8988T (cell line): ENCODE data around the gene AKAP12.

Source experiments
- DNase-seq: peaks from one replicate; pipeline ENCODE4 v3.0.0; 2011

AKAP12 gene

DNA sequence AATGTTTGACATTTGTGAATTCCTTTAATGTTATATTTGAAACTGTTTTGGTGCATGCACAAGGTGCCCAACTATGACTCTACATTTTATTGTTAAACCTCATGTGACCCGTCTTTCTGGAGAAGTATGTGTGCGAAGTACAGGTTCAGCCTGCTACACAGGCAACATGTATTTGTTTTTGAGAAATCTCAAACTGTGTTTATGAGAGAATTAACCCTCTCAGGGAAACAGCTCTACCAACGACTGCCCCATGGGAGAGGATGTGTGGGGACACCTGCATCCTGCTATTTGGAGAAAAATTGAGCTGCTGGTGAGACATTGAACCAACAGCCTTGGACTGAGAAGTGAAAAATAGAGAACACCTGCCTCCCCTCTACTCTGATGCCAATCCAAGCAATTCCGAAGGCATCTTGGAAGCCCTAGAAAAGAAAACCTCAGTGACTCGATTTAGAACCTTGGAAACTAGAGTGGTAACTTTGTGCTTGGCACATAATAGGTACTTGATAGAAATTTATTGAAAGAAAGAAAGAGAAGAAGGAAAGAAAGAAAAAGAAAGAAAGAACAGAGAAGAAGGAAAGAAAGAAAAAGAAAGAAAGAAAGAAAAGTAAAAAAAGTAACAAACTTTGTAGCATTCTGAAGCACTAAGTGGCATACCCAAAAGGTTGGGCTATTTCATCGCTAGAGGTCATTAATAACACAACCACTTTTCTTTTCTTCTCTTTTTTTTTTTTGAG, 2.9 kb upstream of the AKAP12 start:
- no peak for DNase-seq

- DNase-seq: no peak
These were observed 394 bp downstream of the AKAP12 start for GRCh38 chr6:151240036-151240685.

DNA sequence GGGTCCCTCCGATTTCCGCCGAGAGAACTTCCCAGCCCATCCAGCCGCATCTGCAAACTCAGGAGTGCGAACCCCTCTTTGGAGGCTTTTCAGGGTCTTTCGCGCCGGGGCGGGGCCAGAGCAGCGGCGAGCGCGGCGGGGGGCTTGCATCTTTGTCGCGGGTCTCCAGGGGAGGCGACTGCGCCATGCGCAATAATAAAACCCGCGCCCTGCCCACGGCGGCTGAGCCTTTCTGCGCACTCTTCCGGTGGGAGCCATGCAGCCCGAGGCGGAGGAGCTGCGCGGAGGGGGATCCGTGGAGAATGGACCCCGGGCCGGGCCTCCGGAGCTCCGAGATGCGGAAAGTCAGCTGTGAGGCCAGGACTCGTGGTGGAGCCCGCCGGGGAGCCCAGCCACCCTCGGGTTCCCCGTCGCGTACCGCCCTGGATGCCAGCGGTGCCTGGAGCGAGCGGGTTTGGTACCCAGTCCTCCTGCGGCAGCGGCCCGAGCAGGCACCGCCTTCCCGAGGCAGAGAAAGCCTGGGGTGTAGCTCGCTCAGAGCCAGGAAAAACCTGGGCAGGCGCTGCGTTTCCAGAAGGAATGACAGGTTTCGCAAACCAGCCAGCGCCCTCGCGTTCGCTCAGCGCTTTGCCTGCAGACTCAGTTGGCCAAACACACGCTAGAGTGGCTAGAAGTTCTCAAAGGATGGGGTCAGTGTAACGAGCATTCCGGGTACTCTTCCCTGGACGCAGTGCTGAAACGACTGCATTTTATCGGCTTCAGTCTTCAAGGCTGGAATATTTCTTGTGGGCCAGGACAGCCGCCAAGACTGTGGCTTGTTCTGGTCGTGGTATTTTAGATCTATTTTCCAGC, 1.2 kb downstream of the AKAP12 start:
- DNase-seq: peak; percentile 92

GRCh38 chr6:151241853-151242252, 2.1 kb downstream of the AKAP12 start:
- DNase-seq: no peak

DNA sequence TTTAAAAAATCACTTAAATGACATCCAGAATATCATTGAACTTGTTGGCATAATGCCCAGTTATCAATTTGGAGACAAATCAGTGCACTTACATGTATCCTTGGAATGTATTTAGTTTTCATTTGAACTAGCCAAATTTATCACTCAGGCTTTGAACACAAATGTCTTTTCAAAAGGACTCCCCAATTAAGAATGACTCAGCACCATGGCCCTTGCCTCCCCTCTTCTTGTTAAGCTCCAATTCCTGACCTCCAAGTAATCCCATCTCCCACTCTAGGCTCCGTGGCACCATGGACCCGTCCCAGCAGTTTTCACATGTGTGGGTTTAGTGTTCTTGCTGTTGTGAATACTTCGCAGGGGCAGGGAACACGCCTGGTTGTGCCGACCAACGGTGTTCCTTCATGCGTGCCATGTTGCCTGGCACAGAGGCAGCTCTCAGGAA, 2.7 kb downstream of the AKAP12 start:
- DNase-seq: no peak

DNA sequence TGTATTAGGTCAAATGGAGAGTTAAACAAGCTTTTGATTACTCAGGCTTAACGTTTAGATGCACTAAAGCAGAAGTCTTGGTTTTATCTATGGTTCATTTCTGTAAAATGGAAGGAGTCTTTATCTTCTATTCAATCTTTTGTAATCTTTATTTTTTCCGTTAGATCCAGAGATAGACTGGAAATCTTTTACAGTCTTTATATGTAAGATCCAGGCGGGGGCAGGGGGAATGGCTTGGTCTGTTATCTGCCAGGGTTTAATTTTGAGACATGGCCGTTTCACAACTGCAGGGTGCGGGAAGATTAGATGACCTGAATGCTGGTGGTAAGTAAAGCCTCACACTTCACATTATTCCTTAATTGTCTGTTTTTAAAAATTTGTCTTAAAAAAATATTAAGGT, 3.7 kb downstream of the AKAP12 start:
- DNase-seq: no peak

DNA sequence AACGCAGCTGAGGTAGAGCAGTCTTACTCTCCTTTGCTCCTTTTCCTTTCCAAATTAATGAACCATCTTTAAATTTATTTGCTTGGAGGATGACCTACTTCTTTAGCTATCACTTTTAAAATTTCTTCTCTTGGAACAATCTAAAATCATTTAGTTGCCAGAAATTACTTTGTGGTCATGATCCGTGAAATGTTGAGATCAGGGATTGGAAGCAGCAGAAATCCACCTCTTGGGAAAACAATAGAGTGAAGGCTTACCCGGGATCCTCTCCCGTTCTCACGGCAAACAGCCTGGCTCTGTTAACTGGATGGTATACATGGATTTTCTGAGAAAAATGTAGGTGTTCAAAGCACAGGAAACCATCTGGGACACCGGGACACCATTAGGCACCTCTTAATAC, 7.7 kb downstream of the AKAP12 start:
- DNase-seq: no peak

- no peak for DNase-seq
These were observed 8.5 kb downstream of the AKAP12 start for GRCh38 chr6:151248295-151248694.

DNA sequence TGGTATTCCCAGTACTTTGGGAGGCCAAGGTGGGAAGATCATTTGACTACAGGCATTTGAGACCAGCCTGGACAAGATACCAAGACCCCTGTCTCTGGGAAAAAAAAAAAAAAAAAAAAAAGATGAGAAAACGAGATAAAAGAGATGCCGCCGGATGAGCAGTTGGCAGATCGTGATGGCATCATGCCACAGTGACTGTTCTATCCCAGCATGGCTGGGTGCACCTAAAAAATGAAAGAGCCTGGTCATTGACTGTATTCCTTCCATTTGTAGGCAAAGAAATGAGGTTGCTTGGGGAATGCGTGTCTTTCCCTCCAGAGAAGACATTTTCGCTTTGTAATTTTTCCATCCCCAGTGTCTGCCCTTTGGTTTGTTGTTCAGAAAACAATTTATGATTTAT, 12.9 kb downstream of the AKAP12 start:
- DNase-seq: no peak

DNA sequence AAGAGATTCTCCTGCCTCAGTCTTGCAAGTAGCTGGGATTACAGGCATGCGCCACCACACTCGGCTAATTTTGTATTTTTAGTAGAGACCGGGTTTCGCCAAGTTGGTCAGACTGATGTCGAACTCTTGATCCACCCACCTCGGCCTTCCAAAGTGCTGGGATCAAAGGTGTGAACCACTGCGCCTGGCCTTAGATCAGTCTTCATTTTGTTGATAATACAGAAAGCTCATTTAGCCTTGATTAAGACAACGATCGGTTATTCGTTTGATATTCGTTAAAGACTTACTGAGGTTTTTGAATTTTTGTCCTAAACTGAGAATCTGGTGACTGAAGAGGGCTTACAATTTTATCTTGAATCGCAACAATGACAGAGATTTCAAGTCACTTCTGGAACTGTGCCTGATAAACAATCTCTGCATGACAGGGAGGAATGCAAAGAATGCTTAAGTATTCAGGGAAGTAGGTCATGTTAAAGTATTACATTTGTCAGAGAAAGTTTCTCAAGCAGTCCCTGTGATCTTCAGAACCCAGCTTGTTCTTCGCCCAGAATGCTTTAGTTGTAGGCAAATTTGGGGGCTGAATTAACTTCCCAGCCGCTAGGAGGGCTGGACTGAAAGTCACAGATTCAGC, 14.8 kb downstream of the AKAP12 start:
- no peak for DNase-seq

DNA sequence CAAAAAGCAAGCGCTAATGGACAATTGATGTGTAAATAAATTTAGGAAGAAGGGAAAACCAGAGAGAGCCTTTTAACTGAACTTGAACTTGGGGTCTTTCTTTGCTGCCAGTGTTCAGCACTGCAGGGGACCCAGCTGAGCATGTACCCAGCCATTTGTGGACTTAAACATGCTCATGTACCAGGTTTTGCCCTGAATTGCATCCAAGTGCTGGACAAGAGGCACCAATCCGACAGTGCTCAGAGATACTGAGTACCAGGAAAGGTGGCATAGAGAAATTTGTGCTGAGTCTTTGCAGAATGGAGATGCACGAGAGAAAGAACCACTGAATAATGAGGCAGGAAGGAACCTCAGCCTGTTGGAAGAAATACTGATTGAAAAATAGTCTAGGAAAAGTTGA, 16.0 kb downstream of the AKAP12 start:
- DNase-seq: no peak

DNA sequence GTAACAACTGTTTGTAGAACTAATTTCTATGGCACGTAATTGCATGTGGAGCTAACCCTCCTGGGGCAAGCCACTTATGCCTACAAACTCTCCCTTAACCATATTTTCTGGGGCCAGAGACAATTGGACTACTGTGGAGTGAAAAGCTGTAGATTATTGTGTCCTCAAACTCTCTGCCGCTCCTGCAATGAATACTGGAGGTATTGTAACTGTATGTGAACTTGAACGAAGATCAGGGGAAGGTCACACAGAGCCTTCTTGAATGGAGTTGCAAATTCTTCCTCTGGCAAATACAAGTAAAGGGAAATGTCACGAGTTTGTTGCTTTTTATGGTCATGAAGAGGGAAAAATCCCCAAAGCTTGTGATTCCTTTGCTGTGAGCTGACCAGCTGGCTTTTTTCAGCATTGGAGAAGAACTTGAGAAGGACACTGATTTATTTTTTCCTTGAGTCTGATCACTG, 18.2 kb downstream of the AKAP12 start:
- no peak for DNase-seq

GRCh38 chr6:151260205-151260604, 20.4 kb downstream of the AKAP12 start:
- no peak for DNase-seq

DNA sequence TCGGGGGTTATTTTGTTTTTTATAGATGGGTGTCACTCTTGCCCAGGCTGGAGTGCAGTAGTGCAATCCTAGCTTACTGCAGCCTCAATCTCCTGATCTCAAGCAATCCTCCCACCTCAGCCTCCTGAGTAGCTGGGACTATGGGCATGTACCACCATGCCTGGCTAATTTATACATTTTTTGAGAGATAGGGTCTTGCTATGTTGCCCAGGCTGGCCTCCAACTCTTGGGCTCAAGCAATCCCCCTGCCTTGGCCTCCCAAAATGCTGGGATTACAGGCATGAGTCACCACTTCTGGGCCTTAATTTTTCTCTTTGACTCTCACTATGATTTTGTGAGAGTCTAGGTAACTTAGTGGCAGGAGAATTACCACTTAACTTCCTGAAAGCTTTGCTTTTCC, 23.3 kb downstream of the AKAP12 start:
- DNase-seq: no peak

- DNase-seq: no peak
These were observed 24.2 kb downstream of the AKAP12 start for GRCh38 chr6:151263967-151264366.

GRCh38 chr6:151265282-151265681, 25.5 kb downstream of the AKAP12 start:
- DNase-seq: no peak

GRCh38 chr6:151269321-151269995, 29.7 kb downstream of the AKAP12 start:
- DNase-seq: no peak

DNA sequence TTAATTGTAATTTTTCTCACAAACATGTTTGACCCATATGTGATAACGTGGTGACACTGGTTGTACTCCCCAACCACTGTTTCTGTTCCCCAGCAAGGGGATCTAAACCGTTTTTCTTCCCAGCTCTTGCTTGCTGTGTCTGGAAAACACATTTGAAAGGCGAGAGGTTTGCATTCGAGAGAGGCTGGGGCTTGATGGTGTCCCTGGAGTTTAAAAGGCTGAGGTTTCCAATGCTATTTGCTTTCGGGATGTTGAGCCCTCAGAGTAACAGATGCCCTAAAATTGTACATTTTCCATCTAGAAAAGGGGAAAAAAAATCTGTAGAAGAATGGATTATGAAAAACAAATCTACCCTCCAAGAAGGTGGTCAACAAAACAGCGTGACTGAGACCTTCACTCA, 35.4 kb downstream of the AKAP12 start:
- no peak for DNase-seq

GRCh38 chr6:151275566-151275965, 35.8 kb downstream of the AKAP12 start:
- no peak for DNase-seq

GRCh38 chr6:151276112-151276740, 36.5 kb downstream of the AKAP12 start:
- DNase-seq: no peak

GRCh38 chr6:151279891-151280290, 40.1 kb downstream of the AKAP12 start:
- DNase-seq: no peak

- no peak for DNase-seq
These were observed 41.1 kb downstream of the AKAP12 start for GRCh38 chr6:151280859-151281258.
